ENCODE data around the gene DHRS3.
"Not testable (repeated sequence)": the region's sequence is repeated elsewhere in the genome, so short reads cannot be mapped to it uniquely, and the experiment has no call there.

The DHRS3 gene

GRCh38 chr1:12537294-12537693, 80.7 kb downstream of the DHRS3 start:
- no peak for DNase-seq

GRCh38 chr1:12536023-12536639, 81.9 kb downstream of the DHRS3 start:
- DNase-seq, result no peak

DNA sequence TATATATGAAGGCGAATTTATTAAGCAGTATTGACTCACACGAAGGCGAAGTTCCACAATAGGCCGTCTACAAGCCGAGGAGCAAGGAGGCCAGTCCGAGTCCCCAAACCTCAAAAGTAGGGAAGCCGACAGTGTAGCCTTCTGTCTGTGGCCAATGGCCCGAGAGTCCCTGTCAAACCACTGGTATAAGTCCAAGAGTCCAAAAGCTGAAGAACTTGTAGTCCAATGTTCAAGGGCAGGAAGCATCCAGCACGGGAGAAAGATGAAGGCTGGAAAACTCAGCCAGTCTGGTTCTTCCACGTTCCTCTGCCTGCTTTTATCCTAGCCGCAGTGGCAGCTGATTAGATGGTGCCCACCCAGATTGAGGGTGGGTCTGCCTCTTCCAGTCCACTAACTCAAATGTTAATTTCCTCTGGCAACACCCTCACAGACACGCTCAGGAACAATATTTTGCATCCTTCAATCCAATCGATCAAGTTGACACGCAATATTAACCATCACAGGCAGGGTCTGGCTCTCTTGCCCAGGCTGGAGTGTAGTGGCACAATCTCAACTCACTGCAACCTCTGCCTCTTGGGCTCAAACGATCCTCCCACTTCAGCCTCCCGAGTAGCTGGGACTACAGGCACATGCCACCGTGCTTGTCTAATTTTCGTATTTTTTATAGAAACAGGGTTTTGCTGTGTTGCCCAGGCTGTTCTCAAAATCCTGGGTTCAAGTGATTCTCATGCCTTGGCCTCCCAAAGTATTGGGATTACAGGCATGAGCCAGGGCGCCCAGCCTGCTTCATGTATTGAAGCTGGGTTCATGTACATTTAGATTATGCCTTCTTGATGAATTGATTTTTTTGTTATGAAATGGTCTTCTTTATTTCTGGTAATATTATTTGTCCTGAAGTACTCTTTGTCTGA, 85.3 kb downstream of the DHRS3 start:
- DNase-seq, result no peak

GRCh38 chr1:12531179-12531499, 86.9 kb downstream of the DHRS3 start:
- DNase-seq, result no peak

DNA sequence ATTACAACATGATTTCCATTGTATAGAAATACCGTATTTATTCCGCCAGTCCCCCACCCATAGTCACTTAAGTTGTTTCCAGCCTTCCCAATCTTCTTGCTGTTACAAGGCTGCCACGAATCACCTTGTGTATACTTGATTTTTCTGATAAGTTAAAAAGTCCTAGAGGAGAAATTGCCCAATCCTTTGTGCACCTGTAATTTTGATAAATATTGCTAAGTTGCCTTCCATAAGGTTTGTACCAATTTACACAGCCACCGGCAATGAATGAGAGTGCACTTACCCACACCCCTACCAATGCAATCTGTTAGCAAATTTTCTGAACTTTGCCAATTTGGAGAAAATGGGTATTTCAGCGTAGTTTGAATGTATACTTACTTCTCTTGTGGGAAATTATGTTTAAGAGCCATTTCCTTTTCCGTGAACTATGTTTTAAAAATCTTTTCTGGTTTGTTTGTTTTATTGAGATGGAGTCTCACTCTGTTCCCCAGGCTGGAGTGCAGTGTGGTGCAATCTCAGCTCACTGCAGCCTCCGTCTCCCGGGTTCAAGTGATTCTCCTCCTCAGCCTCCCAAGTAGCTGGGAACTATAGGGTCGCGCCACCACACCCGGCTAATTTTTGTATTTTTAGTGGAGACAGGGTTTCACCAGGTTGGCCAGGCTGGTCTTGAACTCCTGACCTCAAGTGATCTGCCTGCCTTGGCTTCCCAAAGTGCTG, 87.4 kb downstream of the DHRS3 start:
- DNase-seq, result no peak

DNA sequence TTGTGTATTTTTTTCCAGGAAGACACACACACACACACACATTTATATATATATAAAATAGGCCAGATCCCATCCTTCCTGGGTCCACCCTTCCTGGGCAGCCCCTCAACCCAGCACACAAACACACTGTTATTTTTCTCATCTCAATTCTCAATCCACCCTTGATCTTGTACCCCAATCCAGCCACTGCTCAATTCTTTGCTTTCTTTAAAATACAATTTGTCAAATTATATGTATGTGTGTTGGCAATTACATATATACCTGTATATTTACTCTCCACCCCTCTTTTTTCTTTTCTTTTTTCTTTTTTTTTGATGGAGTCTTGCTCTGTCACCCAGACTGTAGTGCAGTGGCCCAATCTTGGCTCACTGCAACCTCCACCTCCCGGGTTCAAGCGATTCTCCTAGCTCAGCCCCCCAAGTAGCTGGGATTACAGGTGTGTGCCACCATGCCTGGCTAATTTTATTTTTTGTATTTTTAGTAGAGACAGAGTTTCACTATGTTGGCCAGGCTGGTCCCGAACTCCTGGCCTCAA, 88.3 kb downstream of the DHRS3 start:
- DNase-seq, result no peak

GRCh38 chr1:12528021-12528852, 89.8 kb downstream of the DHRS3 start:
- no peak for DNase-seq

- DNase-seq, result no peak
Observed at GRCh38 chr1:12527564-12527963, 90.4 kb downstream of the DHRS3 start.

DNA sequence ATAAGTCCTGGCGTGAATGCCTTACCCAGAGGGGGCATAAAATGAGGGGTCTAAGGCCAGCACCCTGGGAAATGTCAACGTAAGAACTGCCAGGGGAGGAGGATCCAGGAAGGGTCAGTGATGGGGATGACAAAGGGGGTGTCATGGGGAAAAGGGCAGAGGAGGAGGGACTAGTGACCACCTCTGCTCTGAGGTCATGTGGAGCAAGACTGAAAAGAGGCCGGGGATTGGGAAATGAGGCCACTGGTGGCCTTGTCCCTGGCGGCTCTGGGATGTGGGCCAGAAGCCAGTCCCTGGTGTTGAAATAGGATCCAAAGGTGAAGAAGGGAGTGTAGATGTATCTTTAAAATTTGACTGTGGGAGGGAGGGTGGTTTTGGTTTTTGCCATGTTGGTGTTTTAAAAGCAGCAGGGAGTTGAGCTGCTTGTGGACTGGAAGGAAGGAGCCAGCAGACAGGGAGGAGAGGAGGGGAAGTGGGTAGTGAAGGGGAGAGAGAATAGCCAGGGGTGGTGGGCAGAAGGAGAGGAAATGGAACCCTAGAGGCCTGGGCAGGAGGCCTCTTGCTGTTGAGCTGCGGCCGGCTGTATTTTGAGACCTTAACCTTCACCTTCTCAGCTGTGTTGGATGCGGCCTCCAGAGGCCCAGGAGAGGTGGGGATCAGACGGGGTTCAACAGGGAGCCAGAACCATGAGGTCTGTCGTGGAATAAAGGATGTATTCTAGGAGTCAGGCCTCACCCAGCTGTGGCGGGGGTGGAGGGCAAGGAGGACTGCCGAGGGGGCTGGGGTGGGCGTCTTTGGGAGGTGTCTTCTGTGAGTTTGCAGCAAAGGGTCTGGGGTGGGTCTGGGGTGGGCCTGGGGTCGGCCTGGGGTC, 92.5 kb downstream of the DHRS3 start:
- DNase-seq, result no peak

DNA sequence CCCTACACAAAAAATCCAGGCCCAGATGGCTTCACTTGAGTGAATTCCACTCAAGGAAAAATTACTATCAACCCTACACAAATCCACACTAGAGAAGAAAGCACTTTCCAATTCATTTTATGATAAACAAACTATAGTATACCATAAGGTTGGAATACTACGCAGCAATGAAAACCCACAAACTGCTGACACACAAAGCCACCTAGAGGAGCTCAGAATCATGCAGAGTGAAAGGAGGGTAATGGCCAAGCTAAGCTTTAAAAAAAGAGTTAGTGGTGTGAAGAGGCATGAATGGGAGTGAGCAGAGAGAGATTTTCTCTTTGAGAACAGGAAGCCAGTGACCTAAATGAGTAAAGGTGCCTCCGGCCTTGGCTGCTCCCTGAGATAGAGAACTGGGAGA, 93.7 kb downstream of the DHRS3 start:
- DNase-seq, result no peak

GRCh38 chr1:12522780-12523179, 95.2 kb downstream of the DHRS3 start:
- DNase-seq, result not testable (repeated sequence)

- no peak for DNase-seq
Observed at GRCh38 chr1:12521096-12521495, 96.9 kb downstream of the DHRS3 start.

DNA sequence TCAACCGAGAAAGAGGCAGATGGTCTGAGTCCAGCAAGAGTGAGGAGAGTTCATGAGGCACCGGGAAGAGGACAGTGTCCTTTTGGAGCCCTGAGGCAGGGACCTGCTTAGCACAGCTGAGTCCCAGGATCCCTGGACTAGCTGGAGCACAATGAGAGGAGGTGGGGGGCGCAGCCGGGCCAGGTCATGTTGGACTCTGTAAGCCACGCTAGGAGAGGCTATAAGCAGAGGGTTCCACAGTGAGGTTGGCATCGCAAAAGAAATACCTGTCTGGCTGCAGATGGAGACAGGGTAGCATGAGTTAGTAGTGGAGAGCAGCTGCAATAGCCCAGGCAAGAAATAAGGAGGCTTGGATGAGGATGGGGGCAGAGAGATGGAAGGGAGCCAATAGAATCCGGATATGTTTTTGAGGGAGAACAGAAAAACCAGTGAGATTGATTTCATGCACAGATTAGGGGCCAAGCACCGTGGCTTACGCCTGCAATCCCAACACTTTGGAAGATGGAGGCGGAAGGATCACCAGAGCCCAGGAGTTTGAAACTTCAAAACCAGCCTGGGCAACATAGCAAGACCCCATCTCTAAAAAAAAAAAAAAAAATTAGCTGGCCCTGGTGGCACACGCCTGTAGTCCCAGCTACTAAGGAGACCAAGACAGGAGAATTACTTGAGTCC, 98.2 kb downstream of the DHRS3 start:
- DNase-seq, result no peak

DNA sequence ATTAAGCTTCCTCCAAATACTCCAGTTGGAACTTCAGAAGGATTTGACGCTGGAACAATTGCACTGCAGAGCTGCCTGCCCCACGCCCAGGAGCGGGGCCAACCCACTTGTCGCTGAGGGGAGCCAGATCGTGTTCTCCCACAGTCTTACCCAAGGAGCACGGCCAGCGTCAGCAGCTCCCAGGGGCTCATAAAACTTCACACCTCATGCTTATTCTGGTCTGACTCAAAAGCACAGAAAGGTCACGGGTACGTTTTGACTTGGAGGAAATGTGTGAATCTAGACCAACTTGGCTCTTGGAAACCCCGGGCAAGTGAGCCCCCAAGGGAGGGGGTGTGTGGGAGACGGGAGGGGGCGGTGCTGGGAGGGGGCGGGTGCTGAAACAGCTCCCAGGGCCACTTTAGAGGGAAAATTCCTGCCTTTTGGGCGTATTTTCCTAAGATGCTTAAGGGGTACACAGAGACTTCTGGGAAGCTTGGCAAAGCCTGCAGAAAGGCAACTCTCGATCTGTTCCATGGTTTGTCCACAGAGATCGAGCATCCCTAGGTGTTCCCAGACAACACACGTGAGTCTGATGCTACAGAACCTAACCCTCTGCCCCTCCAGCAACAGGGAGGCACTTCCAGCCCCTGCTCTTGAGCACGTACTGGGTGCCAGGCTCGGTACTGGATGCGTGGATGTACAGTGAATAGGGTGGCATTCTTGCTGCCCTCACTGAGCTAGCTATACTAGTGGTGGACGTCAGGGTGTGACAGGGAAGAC, 98.9 kb downstream of the DHRS3 start:
- peak; percentile 29 for DNase-seq
